NCI-H82 treated with DMSO at 0.1 percent for 48 hours (cell line): ENCODE data around the gene PI4K2A.

Experiments
- DNase-seq: peaks from one replicate; lab custom pipeline; 2025; ENCODE audit not compliant: unreplicated experiment; lab: John Stamatoyannopoulos, UW

Gene PI4K2A

GRCh38 chr10:97640174-97640867 lies at the start of gene PI4K2A:
TSS of gene PI4K2A (plus strand) at chr10:97640671. CDS start at chr10:97640743, 72 bp downstream.
- peak; percentile 95 for DNase-seq

DNA sequence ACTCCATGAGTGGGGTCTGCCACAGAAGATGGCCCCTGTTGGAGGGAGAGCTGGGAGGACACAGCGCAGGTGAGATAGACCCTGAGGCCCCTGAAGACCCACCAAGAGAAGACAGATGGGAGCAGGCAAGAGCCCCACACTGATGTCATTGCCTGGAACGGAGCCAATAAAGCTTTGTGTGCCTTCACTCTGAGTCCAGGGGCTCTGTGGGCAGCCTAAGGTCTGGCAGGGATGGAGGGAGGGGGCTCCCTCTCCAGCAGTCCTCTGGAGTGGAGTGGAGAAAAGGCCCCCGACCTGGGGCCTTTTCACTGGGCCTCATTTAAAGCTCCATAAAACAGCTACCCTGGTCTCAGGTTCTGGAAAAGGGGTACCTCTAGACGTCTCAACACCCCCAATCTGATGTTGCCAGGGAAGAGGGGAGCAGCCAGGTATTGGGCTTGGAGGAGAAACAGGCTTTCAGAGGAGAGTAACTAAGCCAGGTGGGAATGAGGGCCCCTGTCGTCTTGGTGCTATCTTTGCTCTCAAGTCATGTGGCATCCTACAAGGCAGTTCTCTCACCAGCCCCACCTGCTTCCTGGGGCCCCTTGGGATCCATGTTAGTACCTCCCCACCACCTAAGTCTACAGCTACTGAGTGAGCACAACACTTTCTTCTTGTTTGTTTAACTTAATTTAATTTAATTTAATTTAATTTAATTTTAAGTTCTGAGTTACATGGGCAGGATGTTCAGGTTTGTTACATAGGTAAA lies 49.5 kb upstream of the PI4K2A start:
- no peak for DNase-seq

DNA sequence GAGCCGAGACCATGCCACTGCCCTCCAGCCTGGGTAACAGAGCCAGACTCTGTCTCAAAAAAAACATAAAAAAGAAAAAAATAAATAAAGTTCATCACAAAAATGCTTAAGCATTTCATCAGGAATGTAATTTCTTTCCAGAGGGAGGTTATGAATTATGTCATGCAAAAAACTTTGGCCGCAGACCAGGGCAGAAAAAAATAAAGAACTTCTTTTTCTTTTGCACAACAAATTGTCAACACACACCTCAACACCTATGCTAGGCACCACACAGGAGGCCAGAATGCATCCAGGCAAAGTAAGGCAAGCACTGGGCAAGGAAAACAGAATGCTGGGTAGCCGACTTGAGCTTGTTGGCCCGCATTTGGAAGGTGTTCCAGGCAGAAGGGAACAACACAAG lies 47.0 kb upstream of the PI4K2A start:
- DNase-seq, result no peak

DNA sequence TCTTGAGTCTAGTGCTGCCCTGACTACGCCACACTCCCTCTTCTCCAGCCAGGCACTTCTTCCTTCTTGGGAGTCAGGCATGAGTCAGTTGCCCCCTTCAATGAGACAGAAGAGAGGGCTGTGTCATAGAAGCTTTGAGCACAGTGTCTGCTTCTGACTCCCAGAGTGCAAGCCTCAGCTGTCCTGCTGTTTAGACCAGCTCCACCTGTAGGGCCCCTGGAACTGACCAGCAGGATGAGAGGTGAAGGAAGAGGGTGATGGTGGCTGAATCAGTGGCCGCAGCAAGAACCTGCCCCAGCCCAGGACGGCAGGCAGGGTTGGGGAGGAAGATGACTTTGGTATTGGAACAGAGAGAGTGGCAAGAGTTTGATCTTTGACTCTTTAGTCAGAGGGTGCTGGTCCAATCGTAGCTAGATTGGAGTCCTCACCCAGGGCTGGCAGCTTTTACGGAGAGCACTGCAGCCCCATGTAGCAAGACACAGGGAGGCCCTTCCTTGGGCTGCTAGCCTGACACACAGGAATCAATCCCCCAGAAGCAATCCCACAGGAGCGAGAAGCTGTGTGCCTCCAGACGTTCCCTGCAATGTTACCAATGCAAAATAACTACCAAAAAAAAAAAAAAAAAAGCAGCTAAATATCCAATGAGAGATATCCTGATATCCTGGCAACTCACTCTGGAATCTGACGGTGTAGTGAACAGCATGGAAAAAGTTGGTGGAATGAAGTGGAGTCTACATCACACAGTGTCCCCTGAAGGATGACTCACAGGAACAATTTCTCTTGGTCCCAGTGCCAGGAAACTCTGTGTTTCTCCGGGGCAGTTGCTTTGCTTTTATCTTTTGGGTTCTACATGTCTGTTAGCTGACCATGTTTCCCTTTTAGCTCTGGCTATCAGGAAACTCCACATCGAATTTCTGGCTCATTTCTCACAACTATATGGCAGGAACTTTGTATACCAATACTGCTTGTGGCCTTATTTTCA lies 44.1 kb upstream of the PI4K2A start:
- DNase-seq, result no peak

DNA sequence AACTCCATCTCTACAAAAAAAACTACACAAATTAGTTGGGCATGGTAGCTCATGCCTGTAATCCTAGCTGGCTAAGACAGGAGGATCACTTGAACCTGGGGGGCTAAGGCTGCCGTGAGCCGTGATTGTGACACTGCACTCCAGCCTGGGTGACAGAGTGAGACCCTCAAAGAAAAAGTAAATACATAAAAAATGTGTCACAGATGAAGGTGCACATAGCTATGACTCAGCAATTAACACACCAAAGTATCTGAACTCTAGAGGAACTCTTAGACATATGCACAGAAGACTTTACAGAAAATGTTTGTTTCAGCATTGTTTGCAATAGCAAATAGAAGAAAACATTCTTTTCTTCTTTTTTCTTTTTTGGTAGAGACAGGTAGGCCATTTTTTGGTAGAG lies 42.7 kb upstream of the PI4K2A start:
- no peak for DNase-seq

GRCh38 chr10:97598407-97599271 lies 41.8 kb upstream of the PI4K2A start:
- DNase-seq, result no peak

DNA sequence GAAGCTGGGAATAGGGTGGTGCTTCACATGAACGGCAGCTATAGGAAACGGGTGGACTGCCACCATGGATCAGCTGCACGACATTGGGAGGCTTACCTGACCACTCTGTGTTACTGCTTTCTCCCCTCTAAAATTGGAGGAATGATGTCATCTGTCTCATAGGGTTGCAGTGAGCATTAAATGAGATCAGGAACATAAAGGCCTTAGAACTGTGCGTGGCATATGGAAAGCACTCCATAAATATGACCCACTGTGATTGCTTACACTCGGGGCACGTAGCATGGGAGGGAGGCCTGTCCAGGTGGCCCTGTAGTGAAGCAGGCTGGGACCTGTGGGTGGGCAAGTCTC lies 41.2 kb upstream of the PI4K2A start:
- no peak for DNase-seq

GRCh38 chr10:97600616-97601015 lies 39.9 kb upstream of the PI4K2A start:
- no peak for DNase-seq

GRCh38 chr10:97601268-97602215 lies 38.9 kb upstream of the PI4K2A start:
- no peak for DNase-seq

- DNase-seq, result no peak
These were observed 33.3 kb upstream of the PI4K2A start for GRCh38 chr10:97607095-97607636.

- DNase-seq, result no peak
These were observed 31.4 kb upstream of the PI4K2A start for GRCh38 chr10:97608991-97609561.

DNA sequence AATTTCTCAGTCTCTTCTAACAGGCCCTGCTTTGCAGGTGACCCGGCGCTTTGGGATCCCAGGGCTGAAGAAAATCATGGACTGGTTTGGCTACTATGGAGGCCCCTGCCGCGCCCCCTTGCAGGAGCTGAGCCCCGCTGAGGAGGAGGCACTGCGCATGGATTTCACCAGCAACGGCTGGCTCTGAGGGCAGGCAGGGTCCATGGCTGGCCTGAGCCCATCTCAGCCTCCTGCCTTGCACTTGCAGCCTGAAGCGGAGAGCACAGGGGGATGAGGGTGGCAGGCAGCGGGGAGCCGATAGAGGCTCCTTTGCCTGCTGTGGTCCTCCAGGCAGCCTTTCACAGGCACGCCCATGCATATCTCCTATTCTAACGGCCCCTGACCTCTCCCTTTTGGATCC lies 29.0 kb upstream of the PI4K2A start:
- DNase-seq, result no peak

DNA sequence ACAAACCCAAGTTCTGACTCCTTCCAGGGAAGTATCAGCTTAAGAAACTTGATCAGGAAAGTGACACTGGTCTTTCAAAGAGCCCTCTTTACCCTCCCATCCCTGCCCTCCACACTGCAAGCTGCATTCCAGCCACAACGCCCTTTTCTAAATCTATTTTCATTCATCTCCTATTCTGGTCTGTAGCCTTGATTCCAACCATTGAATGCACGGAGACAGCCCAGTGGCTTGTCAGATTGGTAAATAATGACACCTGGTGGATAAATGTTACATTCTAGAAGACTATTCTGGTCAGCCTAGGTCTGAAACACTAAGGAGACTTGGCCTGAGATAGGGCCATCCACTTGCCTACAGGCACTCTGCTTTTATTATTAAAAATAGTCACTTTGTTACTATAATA lies 28.1 kb upstream of the PI4K2A start:
- DNase-seq, result no peak

- DNase-seq, result no peak
These were observed 22.2 kb upstream of the PI4K2A start for GRCh38 chr10:97618285-97618684.

DNA sequence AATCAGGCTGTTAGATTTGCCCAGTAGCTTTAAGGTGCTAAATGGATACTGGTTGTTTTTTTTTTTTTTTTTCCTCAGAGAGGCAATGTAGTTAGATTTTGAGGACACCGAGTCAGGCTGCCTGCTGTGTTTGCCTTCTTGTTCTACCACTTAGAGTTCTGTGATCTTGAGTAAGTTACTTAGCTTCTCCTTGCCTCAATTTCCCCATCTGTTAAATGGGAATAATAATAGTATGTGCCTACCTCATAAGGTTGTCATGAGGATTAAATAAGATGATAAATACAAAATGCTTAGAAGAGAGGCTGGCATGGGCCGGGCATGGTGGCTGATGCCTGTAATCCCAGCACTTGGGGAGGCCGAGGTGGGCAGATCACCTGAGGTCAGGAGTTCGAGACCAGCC lies 21.7 kb upstream of the PI4K2A start:
- no peak for DNase-seq

GRCh38 chr10:97623277-97623676 lies 17.2 kb upstream of the PI4K2A start:
- DNase-seq, result no peak

DNA sequence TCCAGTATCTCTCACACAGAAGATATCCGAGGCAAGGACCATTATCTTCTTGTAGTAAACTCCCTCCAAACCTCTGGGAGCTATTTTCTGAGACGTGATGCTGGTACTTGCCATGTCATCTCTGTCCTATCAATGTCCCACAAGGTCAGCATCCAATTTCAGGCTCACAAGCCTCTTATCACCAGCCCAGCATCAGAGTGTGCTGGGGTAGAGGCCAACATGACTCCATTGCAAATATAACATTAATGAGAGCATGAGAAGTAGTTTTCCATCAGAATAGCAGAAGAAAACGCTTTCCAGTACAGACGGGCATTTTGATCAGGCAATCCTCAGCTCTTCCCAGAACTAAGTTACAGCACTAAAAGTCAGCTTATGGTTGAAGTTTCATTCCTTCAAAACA lies 12.7 kb upstream of the PI4K2A start:
- no peak for DNase-seq

DNA sequence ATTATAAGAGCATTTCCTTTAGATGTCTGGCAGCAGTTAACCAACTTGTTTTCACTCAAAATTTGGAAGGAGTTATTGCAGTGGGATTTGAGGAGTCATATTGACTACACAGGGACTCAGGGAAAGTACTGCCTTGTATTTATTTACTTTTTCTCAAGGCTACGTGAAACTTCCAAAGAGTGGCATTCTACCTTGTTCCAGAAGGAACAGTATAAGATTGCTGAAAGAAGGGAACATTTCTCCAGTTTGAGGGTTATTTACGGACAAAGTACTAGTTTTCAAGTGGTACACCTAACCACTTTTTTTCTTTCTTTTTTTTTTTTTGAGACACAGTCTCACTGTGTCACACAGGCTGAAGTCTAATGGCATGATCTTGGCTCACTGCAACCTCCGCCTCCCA lies 12.2 kb upstream of the PI4K2A start:
- no peak for DNase-seq

- no peak for DNase-seq
These were observed 11.2 kb upstream of the PI4K2A start for GRCh38 chr10:97629289-97629688.
